Activated T-cell treated with anti-CD3 and anti-CD28 coated beads for 4 hours (primary cell): ENCODE results near the gene PAPLN.

Experiments used
- DNase-seq: peaks from one replicate; pipeline ENCODE4 v3.0.0-alpha.2; 2020

Gene PAPLN

GRCh38 chr14:73248108-73248868 lies 11.0 kb downstream of the PAPLN start:
- DNase-seq, result no peak

DNA sequence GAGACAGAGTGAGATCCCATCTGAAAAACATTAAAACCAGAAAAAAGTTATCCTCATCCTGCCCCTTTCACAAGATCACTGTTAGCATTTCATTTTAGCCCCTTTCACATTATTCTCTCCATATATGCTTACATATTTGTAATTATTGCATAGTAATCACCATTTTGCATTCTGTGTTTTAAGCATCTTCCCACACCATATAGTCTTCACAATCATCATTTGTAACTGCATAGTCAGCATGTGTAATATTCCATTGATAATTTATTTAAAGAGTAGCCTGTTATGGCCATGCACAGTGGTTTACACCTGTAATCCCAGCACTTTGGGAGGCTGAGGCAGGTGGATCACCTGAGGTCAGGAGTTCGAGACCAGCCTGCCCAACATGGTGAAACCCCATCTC lies 11.8 kb downstream of the PAPLN start:
- no peak for DNase-seq

GRCh38 chr14:73249564-73250316 lies 12.4 kb downstream of the PAPLN start:
- DNase-seq, result no peak

GRCh38 chr14:73250317-73250713 lies 13.0 kb downstream of the PAPLN start:
- DNase-seq, result no peak

DNA sequence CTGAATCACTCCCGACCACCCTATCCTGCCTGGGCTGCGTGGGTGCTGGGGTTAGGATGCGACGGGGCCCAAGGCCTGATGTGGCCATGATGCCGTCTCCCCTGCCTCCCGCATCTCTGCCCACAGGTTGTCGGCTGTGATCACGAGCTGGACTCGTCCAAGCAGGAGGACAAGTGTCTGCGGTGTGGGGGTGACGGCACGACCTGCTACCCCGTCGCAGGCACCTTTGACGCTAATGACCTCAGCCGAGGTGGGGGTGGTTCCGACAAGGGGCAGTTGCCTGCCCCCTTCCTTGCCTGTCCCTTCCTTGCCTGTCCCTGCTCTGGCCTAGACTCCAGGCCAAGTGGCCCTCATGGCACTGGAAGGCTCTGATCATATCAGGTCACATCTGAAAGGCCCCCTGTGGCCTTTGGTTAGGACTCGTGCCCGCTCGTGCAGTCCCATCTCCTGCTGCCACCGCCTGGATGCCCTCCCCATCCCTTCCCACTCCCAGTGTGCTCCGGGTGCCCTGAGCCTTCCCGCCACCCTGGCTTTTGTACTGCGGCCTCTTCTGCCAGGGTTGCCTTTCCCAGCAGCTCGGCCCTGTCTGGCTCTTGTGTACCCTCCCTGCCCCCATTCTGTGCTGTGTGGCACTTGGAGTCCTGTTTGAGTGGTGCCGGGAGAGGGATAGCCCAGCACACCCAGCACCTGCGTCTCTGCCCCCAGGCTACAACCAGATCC lies 13.6 kb downstream of the PAPLN start:
- DNase-seq, result no peak

DNA sequence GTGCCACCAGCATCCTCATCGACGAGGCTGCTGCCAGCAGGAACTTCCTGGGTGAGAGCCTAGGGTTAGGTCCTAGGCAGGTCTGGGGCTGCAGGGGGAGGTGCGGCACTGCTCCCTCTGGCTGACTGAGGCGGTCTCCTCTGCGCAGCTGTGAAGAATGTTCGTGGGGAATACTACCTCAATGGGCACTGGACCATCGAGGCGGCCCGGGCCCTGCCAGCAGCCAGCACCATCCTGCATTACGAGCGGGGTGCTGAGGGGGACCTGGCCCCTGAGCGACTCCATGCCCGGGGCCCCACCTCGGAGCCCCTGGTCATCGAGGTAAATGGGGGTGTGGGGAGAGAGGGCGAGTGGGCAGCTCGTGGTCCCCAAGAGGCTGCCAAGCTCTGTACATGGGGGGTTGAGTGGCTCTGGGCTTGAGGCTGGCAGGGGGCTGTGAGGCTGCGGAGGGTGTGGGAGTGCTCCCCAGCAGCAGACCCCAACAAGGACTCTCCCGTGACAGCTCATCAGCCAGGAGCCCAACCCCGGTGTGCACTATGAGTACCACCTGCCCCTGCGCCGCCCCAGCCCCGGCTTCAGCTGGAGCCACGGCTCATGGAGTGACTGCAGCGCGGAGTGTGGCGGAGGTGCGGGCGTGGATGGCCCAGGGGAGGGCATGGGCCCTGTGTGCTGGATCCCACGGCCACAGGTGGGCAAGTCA lies 14.4 kb downstream of the PAPLN start:
- no peak for DNase-seq

GRCh38 chr14:73252491-73253322 lies 15.4 kb downstream of the PAPLN start:
- DNase-seq, result no peak

GRCh38 chr14:73253323-73253610 lies 16.0 kb downstream of the PAPLN start:
- DNase-seq, result no peak

DNA sequence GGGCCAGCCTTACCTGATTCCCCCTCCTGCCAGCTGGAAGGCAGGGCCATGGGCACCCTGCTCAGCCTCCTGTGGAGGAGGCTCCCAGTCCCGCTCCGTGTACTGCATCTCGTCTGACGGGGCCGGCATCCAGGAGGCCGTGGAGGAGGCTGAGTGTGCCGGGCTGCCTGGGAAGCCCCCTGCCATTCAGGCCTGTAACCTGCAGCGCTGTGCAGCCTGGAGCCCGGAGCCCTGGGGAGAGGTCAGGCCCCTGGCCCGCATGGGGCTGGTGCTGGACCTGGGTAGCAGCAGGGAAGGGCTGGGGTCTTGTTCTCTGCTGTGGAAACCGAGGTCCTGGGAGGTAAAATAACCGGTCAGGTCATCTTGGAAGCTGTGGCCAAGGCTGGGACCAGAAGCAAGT lies 16.4 kb downstream of the PAPLN start:
- DNase-seq, result no peak

DNA sequence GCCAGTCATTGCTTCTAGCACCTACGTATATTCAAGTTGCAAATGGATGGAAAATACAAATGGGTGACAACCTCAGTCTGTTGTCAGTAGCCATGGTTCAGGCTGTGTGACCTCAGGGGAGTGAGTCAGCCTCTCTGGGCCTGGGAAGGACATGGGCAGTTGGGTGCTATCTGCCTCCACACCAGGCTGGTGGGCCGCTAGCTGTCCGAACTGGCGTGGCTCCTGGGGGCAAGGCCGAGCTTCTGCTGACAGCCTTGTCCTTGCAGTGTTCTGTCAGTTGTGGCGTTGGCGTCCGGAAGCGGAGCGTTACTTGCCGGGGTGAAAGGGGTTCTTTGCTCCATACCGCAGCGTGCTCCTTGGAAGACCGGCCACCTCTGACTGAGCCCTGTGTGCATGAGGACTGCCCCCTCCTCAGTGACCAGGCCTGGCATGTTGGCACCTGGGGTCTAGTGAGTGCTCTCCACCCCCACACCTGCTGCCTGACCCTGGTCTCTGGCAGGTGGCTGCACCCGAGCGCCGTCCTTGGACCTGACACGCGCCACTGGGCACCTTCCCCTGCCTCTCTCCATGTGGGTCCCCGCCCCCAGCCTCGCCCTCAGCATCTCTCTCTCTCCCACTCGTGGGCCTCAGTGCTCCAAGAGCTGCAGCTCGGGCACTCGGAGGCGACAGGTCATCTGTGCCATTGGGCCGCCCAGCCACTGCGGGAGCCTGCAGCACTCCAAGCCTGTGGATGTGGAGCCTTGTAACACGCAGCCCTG lies 17.1 kb downstream of the PAPLN start:
- no peak for DNase-seq

DNA sequence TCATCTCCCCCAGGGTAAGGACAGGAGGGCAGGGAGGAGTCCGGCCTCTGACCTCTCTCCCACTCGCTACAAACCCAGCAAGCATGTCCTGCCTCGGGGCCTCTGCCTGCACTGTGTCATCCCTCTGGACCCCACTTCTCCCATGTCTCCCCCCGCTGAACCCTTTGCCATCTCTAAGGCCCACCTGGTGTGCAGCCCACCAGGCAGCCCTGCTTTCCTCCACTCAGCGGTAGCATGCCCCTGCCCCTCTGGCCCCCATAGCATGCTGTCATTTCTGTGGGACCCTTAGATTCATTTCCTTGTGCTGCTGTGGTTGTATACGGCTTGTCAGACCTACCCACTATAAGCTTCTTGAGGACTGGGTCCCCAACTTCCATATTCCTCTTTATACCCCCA lies 17.7 kb downstream of the PAPLN start:
- DNase-seq, result no peak

- no peak for DNase-seq
Observed at GRCh38 chr14:73255693-73256225, 18.5 kb downstream of the PAPLN start.

DNA sequence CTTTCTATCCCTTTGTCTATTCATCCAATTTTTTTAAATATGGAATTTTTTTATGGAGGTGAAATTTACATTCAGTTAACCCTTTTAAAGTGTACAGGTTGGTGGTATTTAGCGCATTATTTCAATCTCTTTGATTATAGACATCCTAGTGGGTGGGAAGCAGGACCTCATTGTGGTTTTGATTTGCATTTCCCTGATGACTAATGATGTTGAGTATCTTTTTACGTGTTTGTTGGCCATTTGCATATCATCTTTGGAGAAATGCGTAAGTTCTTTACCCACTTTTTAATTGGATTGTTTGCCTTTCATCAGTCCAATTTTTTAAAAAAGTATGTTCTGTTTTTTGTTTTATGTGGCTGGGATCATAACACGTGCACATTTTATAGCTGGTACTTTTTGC lies 20.8 kb downstream of the PAPLN start:
- no peak for DNase-seq

DNA sequence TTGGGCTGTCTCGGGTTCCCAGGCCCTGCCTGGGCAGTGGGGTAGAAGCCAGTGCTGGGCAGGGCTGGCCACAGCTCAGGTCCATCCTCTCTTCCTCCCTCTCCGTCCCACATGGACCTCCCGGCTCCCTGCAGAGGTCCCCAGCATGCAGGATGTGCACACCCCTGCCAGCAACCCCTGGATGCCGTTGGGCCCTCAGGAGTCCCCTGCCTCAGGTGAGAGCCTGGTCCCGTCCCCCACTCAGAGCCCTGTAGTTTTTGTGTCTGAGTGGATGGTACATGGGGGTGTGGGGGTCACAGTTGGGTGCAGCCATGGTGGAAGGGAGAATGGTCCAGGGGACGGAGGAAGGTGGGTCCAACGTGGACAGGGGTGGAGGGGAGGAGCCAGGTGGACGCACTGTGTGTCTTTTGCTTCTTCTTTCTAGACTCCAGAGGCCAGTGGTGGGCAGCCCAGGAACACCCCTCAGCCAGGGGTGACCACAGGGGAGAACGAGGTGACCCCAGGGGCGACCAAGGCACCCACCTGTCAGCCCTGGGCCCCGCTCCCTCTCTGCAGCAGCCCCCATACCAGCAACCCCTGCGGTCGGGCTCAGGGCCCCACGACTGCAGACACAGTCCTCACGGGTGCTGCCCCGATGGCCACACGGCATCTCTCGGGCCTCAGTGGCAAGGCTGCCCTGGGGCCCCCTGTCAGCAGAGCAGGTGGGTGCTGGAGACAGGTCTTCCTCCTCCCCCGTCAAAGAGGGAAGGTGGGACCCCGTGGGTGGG lies 21.7 kb downstream of the PAPLN start:
- DNase-seq, result no peak

GRCh38 chr14:73259837-73260236 lies 22.5 kb downstream of the PAPLN start:
- no peak for DNase-seq

DNA sequence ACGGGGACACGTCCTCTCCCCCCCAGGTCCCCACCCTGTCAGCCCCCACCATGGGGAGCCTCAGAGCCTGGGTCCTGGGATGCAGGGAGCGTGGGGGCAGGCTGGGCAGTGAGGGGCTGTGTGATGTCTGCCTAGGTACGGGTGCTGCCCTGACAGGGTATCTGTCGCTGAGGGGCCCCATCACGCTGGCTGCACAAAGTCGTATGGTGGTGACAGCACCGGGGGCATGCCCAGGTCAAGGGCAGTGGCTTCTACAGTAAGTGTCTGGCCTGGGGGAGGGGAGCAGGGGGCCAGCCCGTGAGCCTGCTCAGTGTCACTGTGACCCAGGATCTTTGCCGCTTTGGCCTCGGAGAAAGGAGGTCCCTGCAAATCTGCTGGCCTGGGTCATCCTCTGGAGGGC lies 23.3 kb downstream of the PAPLN start:
- DNase-seq, result no peak

DNA sequence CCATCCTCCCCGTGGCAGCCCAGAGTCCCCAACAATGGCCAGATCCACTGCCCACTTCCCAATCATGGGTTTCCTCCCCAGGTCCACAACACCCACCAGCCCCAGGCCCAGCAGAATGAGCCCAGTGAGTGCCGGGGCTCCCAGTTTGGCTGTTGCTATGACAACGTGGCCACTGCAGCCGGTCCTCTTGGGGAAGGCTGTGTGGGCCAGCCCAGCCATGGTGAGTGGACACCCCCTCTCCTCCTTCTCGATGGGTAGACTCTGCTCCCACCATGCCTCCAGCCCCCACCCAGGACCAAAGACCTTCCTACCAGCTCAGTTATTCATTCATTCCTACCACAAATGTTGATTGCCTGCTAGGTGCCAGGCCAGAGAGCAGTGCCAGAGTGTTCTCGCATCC lies 23.8 kb downstream of the PAPLN start:
- DNase-seq, result no peak

DNA sequence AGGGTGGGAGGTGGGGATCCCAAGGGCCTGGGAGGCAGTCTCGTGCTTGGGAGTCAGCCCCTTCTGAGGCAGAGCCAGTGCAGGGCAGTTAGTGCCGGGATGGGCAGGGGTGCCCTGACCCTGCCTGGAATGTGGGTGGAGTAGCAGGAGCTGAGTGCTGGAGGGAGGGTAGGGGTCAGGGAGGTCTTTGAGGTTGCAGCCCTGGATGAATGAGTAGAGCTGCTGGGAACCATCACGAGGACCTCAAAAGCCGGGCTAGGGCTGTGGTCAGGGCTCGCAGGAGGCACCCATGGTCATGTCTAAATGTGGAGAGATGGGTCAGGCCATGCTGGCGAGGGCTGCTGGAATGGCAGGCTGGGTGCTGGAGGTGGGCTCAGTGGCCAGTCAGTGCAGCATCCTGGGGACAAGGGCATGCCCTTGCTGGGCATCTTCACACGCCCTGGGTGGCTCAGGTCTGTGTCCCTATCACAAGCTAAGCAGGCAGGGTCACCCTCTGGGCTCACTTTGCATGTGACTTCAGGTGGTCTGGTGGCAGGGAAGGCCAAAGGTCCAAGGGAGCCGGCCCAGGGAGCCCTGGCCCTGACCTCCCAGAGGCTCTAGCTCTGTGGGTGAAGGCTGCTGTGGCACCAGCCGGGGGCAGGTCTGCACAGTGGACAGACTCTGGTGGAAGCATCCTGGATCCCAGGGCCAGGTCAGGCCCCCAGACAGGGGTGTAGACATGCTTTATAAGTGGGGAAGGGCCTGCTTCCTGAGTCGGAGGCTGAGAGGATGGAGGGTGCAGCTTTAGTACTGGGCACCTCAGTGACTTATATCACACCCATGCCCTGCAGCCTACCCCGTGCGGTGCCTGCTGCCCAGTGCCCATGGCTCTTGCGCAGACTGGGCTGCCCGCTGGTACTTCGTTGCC lies 24.5 kb downstream of the PAPLN start:
- DNase-seq, result no peak

DNA sequence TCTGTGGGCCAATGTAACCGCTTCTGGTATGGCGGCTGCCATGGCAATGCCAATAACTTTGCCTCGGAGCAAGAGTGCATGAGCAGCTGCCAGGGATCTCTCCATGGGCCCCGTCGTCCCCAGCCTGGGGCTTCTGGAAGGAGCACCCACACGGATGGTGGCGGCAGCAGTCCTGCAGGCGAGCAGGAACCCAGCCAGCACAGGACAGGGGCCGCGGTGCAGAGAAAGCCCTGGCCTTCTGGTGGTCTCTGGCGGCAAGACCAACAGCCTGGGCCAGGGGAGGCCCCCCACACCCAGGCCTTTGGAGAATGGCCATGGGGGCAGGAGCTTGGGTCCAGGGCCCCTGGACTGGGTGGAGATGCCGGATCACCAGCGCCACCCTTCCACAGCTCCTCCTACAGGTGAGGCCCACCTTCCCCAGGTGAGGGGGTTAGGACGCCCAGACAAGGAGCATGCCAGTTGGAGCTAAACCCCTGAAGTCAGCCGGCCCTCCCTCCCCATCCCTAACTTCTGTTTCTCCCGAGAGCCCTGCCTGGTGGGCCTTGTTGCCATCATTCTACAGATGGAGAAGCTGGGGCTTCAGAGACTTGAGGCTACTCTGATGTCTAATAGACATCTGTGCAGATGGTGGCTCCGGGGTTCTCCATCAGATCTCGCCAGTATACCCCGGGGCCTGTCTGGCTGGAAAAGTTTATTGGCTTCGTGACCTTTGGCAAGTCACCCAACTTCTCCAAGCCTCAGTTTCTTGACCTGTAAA lies 25.3 kb downstream of the PAPLN start:
- no peak for DNase-seq
